ENCODE measurements around the gene S100A4.

GRCh38 chr1:153569465-153569864 lies 23.9 kb upstream of the S100A4 start:
- TF ChIP-seq GATA1 (IDR thresholded peaks at IDR 0.05; ENCODE audit: low read depth, low read length) (no peak), POLR2A (IDR thresholded peaks at IDR 0.05; ENCODE audit: low read length) (no peak)
